Pulmonary artery endothelial cell (primary cell): Measurements from ENCODE around the gene ABHD13. TPM values are rescaled to one million over a fixed set of nuclear protein-coding genes. Genes with fewer than 3 reads are reported as not detected.
"Not testable (repeated sequence)": the region's sequence is repeated elsewhere in the genome, so short reads cannot be mapped to it uniquely, and the experiment has no call there.

Experiments
- DNase-seq: peaks from one replicate; pipeline ENCODE4 v3.0.0-alpha.2; 2011; ENCODE audit warnings: low read depth, low spot score
- total RNA-seq: library from RNA; depleted of rRNA; stranded (reverse); fragments of >200 nt; gene quantifications from 2 replicates; pipeline ENCODE4 v1.2.3, GENCODE V29; 2014

ABHD13 gene
- total RNA-seq: 8.0 TPM in 2 replicates

DNA sequence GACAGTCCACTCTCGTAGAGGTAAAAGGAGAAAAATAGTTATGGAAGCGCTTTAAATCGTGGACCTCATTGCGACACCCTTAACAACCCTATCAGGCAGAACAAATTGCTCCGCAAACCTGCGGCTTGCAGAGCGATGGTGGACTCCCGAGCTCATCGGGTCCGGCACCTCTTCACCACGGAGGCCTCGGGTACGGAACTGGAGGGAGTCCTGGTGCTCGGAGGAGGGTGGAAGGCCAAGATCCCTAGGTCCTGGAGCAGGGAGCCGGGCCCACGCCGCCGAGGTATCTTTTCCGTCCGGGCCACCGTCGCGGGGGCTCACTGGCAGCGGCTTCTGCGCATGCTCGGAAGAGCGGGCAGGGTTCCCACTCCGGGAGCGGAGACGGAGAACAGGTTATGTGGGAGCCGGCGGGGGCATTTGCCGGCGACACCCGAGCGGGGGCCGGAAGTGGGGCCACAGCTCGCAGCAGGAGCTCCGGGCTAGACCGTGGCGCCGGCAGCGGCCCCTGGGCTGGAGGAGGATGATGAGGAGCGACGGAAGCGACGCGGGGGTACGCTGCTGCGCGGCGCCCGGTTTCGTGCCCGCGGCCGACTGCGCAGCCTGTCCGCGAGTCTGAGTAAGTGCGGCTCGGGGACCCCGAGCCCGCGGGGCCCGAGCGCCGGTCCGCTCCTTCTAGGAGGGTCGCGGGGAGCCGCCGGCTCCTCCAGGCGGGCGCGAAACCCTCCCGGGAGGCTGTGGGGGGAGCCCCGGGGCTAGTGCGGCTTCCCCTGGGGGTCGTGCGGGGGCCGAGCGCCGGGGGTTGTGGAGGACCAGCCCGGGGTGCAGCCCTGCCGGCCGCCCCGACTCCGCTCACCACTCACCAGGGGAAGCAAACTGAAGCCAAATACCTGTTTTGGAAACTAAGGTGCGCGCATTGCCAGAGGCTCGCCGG lies at the start of gene ABHD13:
TSS of gene ABHD13 (plus strand) at position 349 of the 931 bp plus-strand sequence. CDS start 10,827 bp downstream, outside the sequence.
- DNase-seq: peak; percentile 48

GRCh38 chr13:108168929-108169328 lies 49.3 kb upstream of the ABHD13 start:
- DNase-seq: no peak

- no peak for DNase-seq
These were observed 41.4 kb upstream of the ABHD13 start for GRCh38 chr13:108176685-108177274.

DNA sequence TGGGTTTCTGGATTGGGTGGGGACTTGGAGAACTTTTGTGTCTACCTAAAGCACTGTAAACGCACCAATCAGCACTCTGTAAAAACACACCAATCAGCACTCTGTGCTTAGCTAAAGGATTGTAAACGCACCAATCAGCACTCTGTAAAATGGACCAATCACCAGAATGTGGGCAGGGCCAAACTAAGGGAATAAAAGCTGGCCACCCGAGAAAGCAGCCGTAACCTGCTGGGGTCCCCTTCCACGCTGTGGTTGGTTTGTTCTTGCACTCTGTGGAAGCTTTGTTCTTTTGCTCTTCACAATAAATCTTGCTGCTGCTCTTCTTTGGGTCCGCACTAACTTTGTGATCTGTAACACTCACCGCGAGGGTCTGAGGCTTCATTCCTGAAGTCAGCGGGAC lies 40.1 kb upstream of the ABHD13 start:
- no peak for DNase-seq

DNA sequence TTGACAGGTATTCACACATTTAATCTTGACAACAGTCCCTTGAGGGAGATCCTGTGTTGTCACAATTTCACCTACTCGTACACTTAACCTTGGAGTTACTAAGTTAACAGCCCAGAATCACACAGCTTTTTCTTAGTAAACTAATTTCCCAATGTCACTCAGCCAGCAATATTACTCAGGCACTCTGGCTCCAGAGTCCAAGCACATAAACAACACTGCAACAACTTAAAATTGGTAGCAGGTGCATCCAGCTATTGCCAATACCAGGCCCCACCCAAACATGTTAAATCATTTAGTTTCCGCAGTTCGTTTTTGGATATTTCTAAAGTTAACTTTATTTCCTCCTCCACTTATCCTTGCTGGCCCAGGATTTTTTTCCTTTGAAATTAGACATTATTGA lies 35.5 kb upstream of the ABHD13 start:
- DNase-seq: no peak

- no peak for DNase-seq
These were observed 33.0 kb upstream of the ABHD13 start for GRCh38 chr13:108185223-108185622.

GRCh38 chr13:108188260-108188659 lies 29.9 kb upstream of the ABHD13 start:
- DNase-seq: no peak

DNA sequence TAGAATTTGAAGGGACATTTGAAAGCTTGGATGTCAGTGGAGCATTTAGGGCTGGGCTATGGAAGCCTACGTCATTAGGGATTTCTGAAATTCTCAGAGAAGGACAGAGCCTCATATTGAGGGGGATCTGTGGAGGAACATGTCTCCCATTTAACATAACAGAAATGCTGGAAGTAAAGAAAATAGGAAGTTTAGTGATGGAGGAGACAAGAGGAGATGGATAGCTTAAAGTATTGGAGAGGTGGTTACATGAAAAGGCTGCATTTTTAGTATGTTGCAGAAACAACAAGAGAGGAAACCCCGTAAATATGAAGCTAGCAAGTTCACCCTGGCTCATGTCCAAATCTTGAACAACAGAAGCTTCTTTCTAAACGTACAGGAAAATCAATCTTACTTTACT lies 27.3 kb upstream of the ABHD13 start:
- no peak for DNase-seq

DNA sequence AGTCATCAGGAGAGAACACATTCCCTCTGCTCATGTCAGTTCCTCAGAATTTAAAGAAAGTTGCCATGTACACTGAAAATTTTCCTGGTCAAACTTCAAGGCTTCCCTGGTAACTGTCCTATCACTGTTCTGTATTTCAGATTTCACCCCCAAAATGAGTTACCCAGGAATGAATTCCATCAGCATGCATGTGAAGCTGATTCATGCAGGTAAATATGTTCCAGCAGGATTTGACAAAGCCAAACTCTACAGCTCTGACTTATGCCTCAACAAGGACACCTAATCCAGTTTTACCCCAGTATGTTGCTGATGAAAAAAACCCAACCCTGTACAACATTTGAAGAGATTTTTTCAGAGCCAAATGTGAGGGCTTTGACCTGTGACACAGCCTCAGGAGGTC lies 24.4 kb upstream of the ABHD13 start:
- no peak for DNase-seq

- DNase-seq: no peak
These were observed 23.7 kb upstream of the ABHD13 start for GRCh38 chr13:108194435-108194936.

GRCh38 chr13:108195146-108195545 lies 23.0 kb upstream of the ABHD13 start:
- no peak for DNase-seq

- no peak for DNase-seq
These were observed 22.3 kb upstream of the ABHD13 start for GRCh38 chr13:108195861-108196260.

DNA sequence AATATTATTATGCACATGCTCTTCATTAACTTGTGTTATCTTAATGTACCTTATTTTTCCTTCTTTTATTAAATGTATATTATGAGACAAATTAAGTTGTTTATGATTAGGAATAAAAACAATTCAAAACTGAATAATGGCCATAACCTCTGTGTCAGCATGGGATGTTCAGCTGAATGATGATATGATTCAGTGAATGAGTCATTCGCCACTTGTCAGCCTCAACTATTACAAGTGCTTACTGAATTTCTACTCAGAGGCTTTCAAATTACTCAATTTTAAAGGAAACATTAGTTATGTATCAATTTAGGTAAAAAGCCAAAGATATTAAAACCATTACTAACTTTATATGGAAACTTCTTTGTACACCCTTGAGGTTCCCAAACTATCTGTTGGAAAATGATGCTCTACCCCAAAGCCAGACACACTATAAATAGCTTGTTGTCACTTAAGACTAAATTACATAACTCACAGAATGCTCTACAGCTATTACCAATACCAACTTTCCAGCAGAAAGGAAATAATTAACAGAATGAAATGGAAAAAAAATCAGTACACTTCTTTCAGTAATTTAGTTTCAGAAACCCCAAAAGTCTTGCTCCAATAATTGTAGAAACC lies 17.3 kb upstream of the ABHD13 start:
- DNase-seq: no peak

- no peak for DNase-seq
These were observed 7.6 kb upstream of the ABHD13 start for GRCh38 chr13:108210551-108210950.

DNA sequence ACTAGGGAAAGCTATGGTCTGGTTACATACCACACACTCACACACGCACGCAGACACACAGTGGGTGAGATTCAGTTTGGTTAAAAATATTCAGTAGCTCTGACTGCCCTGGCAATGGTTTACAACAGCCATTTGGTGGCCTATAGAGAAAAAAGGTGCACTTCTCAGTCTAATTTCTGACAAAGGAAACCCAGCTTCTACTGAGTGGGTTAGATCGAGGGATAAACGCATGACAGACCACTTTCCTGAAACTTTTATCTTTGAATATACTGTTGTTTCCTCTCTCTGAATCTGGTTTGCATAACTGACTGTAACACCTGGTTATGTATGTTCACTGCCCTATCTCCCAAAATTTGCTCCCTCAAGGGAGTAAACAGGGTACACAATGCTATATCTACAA lies 5.3 kb upstream of the ABHD13 start:
- DNase-seq: no peak

GRCh38 chr13:108213946-108214345 lies 4.2 kb upstream of the ABHD13 start:
- DNase-seq: no peak

DNA sequence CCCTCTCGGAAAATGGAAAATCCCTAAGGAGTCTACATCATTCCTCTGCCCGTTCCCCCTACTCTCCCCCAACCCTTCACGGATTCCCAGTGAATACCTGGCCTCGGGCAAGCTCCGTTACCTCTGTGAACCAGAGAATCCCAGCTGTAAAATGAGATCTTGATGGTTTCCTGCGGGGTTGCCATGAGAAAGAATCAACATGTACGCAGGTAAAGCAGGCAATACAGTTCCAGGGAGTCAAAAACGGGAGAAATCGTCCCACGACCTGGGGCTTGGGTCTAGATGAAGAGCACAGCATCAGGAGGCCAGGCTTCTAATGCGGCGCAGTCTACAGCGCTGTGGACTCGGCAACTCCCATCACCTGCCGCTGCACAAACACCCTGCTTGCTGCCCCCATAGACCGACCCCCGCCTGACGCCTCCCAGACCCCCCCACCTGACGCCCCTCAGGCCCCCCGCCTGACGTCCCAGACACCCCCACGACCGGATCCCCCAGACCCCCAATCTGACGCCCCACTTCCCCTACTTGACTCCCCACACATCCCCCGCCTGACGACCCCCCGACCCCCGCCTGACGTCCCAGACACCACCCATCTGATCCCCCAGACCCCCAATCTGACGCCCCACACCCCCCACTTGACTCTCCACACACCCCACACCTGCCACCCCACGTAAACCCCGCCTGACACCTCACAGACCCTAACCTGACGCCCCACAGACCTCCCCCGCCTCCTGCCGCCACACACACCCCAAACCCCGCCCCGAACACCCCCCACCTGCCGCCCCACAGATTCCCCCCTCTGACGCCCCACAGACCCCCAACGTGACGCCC lies 3.5 kb upstream of the ABHD13 start:
- DNase-seq: no peak

DNA sequence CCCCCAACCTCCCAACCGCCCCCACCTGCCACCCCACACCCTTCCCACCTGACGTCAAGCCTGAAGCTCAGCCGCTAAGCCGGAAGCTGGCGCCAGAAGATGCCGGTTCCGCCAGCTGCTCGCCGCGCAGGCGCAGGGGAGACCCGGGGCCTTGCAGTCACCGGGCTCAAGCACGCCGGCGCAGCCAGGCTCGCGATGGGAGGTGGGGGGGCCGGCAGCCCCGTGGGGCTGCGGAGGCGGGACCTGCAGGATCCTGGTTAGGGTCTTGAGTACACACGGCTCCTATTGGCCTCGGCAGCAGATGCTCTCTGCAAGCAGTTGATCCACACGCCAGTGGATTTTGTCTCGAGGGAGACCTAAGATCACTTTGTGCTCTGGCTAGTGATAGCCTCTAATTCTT lies 2.8 kb upstream of the ABHD13 start, which contains the start of gene LIG4:
TSS of gene LIG4 (minus strand) at position 101 of the 400 bp plus-strand sequence. CDS start 4,268 bp downstream, outside the sequence.
- peak; percentile 70 for DNase-seq

DNA sequence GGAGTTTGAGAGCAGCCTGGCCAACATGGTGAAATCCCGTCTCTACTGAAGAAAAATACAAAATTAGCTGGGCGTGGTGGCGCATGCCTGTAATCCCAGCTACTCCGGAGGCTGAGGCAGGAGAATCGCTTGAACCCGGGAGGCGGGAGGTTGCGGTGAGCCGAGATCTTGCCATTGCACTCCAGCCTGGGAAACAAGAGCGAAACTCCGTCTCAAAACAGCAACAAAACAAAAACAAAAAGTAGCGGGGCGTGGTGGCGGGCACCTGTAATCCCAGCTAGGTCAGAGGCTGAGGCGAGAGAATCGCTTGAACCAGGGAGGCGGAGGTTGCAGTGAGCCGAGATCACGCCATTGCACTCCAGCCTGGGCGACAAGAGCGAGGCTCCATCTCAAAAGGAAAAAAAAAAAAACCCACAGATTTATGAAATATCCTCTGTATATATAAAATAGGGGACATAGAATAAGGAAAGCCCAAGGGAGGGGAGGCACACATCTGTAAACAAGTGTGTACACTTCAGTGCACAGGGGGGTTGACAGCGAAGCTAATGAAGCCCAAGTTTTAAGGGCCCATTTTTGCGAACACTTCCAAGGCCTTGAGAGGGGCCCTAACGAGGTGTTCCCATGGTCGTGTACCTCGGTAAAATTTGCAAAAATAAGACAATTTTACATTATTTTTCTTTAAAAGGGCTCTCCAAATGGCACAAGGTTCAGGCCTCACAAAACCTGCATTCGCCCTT lies 717 bp upstream of the ABHD13 start:
- DNase-seq: not testable (repeated sequence)

GRCh38 chr13:108220041-108220440 lies 1.8 kb downstream of the ABHD13 start:
- no peak for DNase-seq
